GM12865 (cell line): ENCODE measurements around the gene SGSH.

ENCODE experiments used
- DNase-seq: peaks from one replicate; pipeline ENCODE4 v3.0.0; 2010; ENCODE audit warnings: low read depth
- H3K4me3 ChIP-seq: 2 replicates; pipeline ENCODE4 v1.5.1; 2011; ENCODE audit warnings: mild to moderate bottlenecking, low read depth, low read length, control low read depth
- TF ChIP-seq, protein P1 (sequence below): IDR thresholded peaks from 2 replicates; pipeline ENCODE4 v1.5.1; 2011; ENCODE audit warnings: low read length, control low read depth, low read depth, inconsistent platforms; ENCODE audit not compliant: insufficient read depth; ENCODE audit errors: missing control alignments

Gene SGSH

DNA sequence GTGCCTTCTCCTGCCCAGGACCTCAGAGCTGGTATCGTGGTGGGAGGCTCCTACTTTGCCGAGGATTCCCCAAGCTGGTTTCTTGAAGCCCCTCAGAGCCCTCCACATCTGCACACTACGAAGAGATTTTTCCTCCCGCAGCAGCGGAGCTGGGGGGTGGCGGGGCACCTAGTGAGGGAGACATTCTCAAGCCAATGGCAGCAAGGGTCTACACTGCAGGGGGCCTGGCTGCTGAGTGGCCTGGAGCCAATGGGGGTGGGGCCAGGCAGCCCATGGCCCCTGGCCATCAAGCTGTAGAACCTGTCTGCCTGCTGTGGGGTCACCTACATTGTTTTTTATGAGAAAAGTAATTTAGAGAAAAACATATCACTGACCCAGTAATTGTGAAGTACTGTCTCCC lies 5.1 kb upstream of the SGSH start:
- TF ChIP-seq, protein P1, sequence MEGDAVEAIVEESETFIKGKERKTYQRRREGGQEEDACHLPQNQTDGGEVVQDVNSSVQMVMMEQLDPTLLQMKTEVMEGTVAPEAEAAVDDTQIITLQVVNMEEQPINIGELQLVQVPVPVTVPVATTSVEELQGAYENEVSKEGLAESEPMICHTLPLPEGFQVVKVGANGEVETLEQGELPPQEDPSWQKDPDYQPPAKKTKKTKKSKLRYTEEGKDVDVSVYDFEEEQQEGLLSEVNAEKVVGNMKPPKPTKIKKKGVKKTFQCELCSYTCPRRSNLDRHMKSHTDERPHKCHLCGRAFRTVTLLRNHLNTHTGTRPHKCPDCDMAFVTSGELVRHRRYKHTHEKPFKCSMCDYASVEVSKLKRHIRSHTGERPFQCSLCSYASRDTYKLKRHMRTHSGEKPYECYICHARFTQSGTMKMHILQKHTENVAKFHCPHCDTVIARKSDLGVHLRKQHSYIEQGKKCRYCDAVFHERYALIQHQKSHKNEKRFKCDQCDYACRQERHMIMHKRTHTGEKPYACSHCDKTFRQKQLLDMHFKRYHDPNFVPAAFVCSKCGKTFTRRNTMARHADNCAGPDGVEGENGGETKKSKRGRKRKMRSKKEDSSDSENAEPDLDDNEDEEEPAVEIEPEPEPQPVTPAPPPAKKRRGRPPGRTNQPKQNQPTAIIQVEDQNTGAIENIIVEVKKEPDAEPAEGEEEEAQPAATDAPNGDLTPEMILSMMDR, result no peak
- no peak overlapping the region for H3K4me3 ChIP-seq
- no peak for DNase-seq

DNA sequence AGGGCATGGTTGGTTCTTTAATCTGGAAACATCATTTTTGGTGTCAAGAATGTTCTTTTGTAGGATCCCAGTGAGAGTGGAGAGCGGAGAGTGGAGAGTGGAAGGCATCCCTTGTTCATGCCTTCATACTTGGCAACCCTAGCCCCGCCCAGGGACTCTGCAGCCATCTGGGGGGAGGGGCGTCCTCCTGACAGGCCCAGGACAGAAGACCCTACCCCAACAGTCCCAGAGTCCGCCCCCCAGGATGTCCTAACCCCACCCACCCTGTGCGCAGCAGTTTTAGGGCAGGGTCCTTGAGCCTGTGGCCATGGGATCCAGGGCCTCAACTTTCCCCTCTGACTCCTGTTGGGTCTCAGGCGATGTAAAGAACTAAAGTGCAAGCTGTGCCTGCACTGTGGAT lies 4.5 kb upstream of the SGSH start:
- TF ChIP-seq, protein P1, result no peak
- no peak overlapping the region for H3K4me3 ChIP-seq
- no peak for DNase-seq

GRCh38 chr17:80223838-80224497 lies 3.8 kb upstream of the SGSH start:
- H3K4me3 ChIP-seq, result no peak overlapping the region
- no peak for DNase-seq
- TF ChIP-seq, protein P1, result no peak

- no peak for DNase-seq
- no peak overlapping the region for H3K4me3 ChIP-seq
- TF ChIP-seq, protein P1, result no peak
Observed at GRCh38 chr17:80223142-80223815, 3.1 kb upstream of the SGSH start.

GRCh38 chr17:80222376-80223141 lies 2.4 kb upstream of the SGSH start:
- TF ChIP-seq, protein P1, result no peak
- no peak for DNase-seq
- no peak overlapping the region for H3K4me3 ChIP-seq

GRCh38 chr17:80221351-80222105 lies 1.4 kb upstream of the SGSH start:
- H3K4me3 ChIP-seq, result no peak overlapping the region
- TF ChIP-seq, protein P1, result no peak
- no peak for DNase-seq
